GM18909 (cell line): ENCODE data around the gene ARF1.

Source experiments
- ATAC-seq: cut with Tn5 transposase; IDR thresholded peaks from one replicate; pipeline ENCODE4 v1.9.1; 2021; ENCODE audit warnings: mild to moderate bottlenecking; ENCODE audit not compliant: unreplicated experiment, poor library complexity

Gene ARF1

GRCh38 chr1:228112617-228113016 lies 30.1 kb downstream of the ARF1 start:
- no peak for ATAC-seq

- no peak for ATAC-seq
These were observed 32.3 kb downstream of the ARF1 start for GRCh38 chr1:228114827-228115226.

GRCh38 chr1:228117335-228117734 lies 34.8 kb downstream of the ARF1 start:
- no peak for ATAC-seq

- no peak for ATAC-seq
These were observed 35.5 kb downstream of the ARF1 start for GRCh38 chr1:228118040-228118439.

GRCh38 chr1:228120351-228120750 lies 37.8 kb downstream of the ARF1 start:
- no peak for ATAC-seq

- ATAC-seq: no peak
These were observed 38.5 kb downstream of the ARF1 start for GRCh38 chr1:228120857-228121489.

- no peak for ATAC-seq
These were observed 40.5 kb downstream of the ARF1 start for GRCh38 chr1:228122921-228123441.

- ATAC-seq: no peak
These were observed 41.0 kb downstream of the ARF1 start for GRCh38 chr1:228123505-228123904.

GRCh38 chr1:228125185-228125584 lies 42.7 kb downstream of the ARF1 start:
- no peak for ATAC-seq

- no peak for ATAC-seq
These were observed 49.3 kb downstream of the ARF1 start for GRCh38 chr1:228131766-228132165.

GRCh38 chr1:228134591-228134990 lies 52.1 kb downstream of the ARF1 start:
- ATAC-seq: no peak

- no peak for ATAC-seq
These were observed 54.4 kb downstream of the ARF1 start for GRCh38 chr1:228136901-228137300.

- no peak for ATAC-seq
These were observed 57.0 kb downstream of the ARF1 start for GRCh38 chr1:228139406-228139930.

- ATAC-seq: peak; percentile 93
These were observed 57.6 kb downstream of the ARF1 start, which contains the start of gene GUK1 for GRCh38 chr1:228139931-228140723. TSS of gene GUK1 (plus strand) at chr1:228140279. CDS start at chr1:228140303, 24 bp downstream.

- no peak for ATAC-seq
These were observed 58.3 kb downstream of the ARF1 start for GRCh38 chr1:228140724-228141225.

GRCh38 chr1:228141226-228142044 lies 58.9 kb downstream of the ARF1 start:
- ATAC-seq: no peak

- ATAC-seq: no peak
These were observed 59.7 kb downstream of the ARF1 start for GRCh38 chr1:228142155-228142691.

- no peak for ATAC-seq
These were observed 60.2 kb downstream of the ARF1 start for GRCh38 chr1:228142701-228143136.

GRCh38 chr1:228143480-228144192 lies 61.1 kb downstream of the ARF1 start:
- no peak for ATAC-seq
